ENCODE results near the gene LPIN3. TPM values are rescaled to one million over a fixed set of nuclear protein-coding genes. Genes with fewer than 3 reads are reported as not detected.
A peak's percentile ranks its signal among the peaks of the same experiment; 100 is the strongest.

LPIN3 gene
- total RNA-seq, 2 donors from 2014 or later: 45.5 to 57.0 TPM

GRCh38 chr20:41361757-41362747 is 21.4 kb downstream of the LPIN3 start:
- intact Hi-C loops (cut with DNase I, micrococcal nuclease): no loop called here

GRCh38 chr20:41362748-41363140 is 22.1 kb downstream of the LPIN3 start:
- DNase-seq (no peak), ATAC-seq (no peak)
- intact Hi-C loops (cut with DNase I, micrococcal nuclease): no loop called here

More at GRCh38 chr20:41361757-41362747, 21.4 kb downstream of the LPIN3 start:
- no peak for DNase-seq
- peak; percentile 15 for ATAC-seq

- intact Hi-C loops (cut with DNase I, micrococcal nuclease): no loop called here
- ATAC-seq (no peak), DNase-seq (no peak)
These were observed 23.0 kb downstream of the LPIN3 start for GRCh38 chr20:41363601-41364000.

GRCh38 chr20:41364236-41364855 is 23.7 kb downstream of the LPIN3 start:
- ATAC-seq: no peak
- intact Hi-C loops (cut with DNase I, micrococcal nuclease): no loop called here
- no peak for DNase-seq

GRCh38 chr20:41364967-41365765 is 24.5 kb downstream of the LPIN3 start:
- intact Hi-C loops (cut with DNase I, micrococcal nuclease): no loop called here
- DNase-seq (no peak), ATAC-seq (no peak)

GRCh38 chr20:41365777-41366545 is 25.3 kb downstream of the LPIN3 start:
- DNase-seq: no peak
- intact Hi-C loops (cut with DNase I, micrococcal nuclease): no loop called here
- ATAC-seq: no peak

GRCh38 chr20:41366546-41367392 is 26.1 kb downstream of the LPIN3 start, which contains the start of gene EMILIN3:
TSS of gene EMILIN3 (minus strand) at chr20:41366818. CDS start at chr20:41366634, 184 bp downstream.
- intact Hi-C loops (cut with DNase I, micrococcal nuclease): no loop called here
- ATAC-seq: no peak
- no peak for DNase-seq

GRCh38 chr20:41367393-41367695 is 26.7 kb downstream of the LPIN3 start:
- intact Hi-C loops (cut with DNase I, micrococcal nuclease): no loop called here
- DNase-seq (no peak), ATAC-seq (no peak)

GRCh38 chr20:41367956-41368355 is 27.3 kb downstream of the LPIN3 start:
- intact Hi-C loops (cut with DNase I, micrococcal nuclease): no loop called here
- DNase-seq (no peak), ATAC-seq (no peak)

- intact Hi-C loops (cut with DNase I, micrococcal nuclease): no loop called here
- no peak for ATAC-seq
- DNase-seq: no peak
These were observed 29.1 kb downstream of the LPIN3 start for GRCh38 chr20:41369673-41370072.

GRCh38 chr20:41370176-41370575 is 29.6 kb downstream of the LPIN3 start:
- ATAC-seq: no peak
- intact Hi-C loops (cut with DNase I, micrococcal nuclease): no loop called here
- no peak for DNase-seq

GRCh38 chr20:41371371-41371770 is 30.8 kb downstream of the LPIN3 start:
- ATAC-seq (no peak), DNase-seq (no peak)
- intact Hi-C loops (cut with DNase I, micrococcal nuclease): no loop called here

- DNase-seq (no peak), ATAC-seq (no peak)
- intact Hi-C loops (cut with DNase I, micrococcal nuclease): no loop called here
These were observed 32.7 kb downstream of the LPIN3 start for GRCh38 chr20:41373251-41373783.

GRCh38 chr20:41373931-41374920 is 33.6 kb downstream of the LPIN3 start:
- no peak for ATAC-seq
- intact Hi-C loops (cut with DNase I, micrococcal nuclease): no loop called here

GRCh38 chr20:41375846-41376245 is 35.2 kb downstream of the LPIN3 start:
- ATAC-seq (no peak), DNase-seq (no peak)
- intact Hi-C loops (cut with DNase I, micrococcal nuclease): no loop called here

More at GRCh38 chr20:41373931-41374920, 33.6 kb downstream of the LPIN3 start:
- DNase-seq: no peak

- intact Hi-C loops (cut with DNase I, micrococcal nuclease): no loop called here
- no peak for DNase-seq
- no peak for ATAC-seq
These were observed 35.7 kb downstream of the LPIN3 start for GRCh38 chr20:41376349-41376748.
